K562 (cell line): Measurements from ENCODE around the gene SLC26A5. TPM values are rescaled to one million over a fixed set of nuclear protein-coding genes. Genes with fewer than 3 reads are reported as not detected.

Source experiments
- BDP1 ChIP-seq: IDR thresholded peaks from 3 replicates; pipeline ENCODE4 v1.6.1; 2011; ENCODE audit not compliant: insufficient read length, insufficient read depth
- CAMTA2 ChIP-seq: fragments of 250-450 bp; sonication (Bioruptor Pico); conservative IDR thresholded peaks from 2 replicates; pipeline ENCODE4 v1.5.1; 2022
- E2F5 ChIP-seq: sonication (generic); formaldehyde crosslinking; IDR thresholded peaks from 2 replicates; pipeline ENCODE4 v1.8.0; 2022; ENCODE audit warnings: mild to moderate bottlenecking, missing genetic modification reagents
- EWSR1 ChIP-seq: fragments of 450-650 bp; IDR thresholded peaks from 2 replicates; pipeline ENCODE4 v1.6.1; 2018; ENCODE audit warnings: borderline replicate concordance, mild to moderate bottlenecking, low read depth, moderate library complexity; ENCODE audit not compliant: partially characterized antibody
- HBP1 ChIP-seq: fragments of 450-650 bp; formaldehyde crosslinking; IDR thresholded peaks from 2 replicates; pipeline ENCODE4 v1.4.0; 2022; ENCODE audit warnings: missing genetic modification characterization
- HINFP ChIP-seq: fragments of 450-650 bp; conservative IDR thresholded peaks from 2 replicates; pipeline ENCODE4 v1.6.1; 2016; ENCODE audit warnings: missing genetic modification characterization, low read depth, mild to moderate bottlenecking, control low read depth, missing compliant biosample characterization
- NFXL1 ChIP-seq: fragments of 450-650 bp; formaldehyde crosslinking; IDR thresholded peaks from 2 replicates; pipeline ENCODE4 v1.4.0; 2021; ENCODE audit warnings: mild to moderate bottlenecking
- NKRF ChIP-seq: fragments of 450-650 bp; IDR thresholded peaks from 2 replicates; pipeline ENCODE4 v1.6.1; 2016; ENCODE audit warnings: borderline replicate concordance
- SIN3B ChIP-seq: fragments of 450-650 bp; IDR thresholded peaks from 2 replicates; pipeline ENCODE4 v1.6.1; 2017; ENCODE audit warnings: low read depth, mild to moderate bottlenecking, moderate library complexity
- SREBF2 ChIP-seq: sonication (generic); formaldehyde crosslinking; IDR thresholded peaks from 2 replicates; pipeline ENCODE4 v1.4.0; 2020; ENCODE audit warnings: mild to moderate bottlenecking, missing genetic modification reagents
- ZMIZ1 ChIP-seq, 2 experiments: fragments of 150-350 bp in 1 of 2; IDR thresholded peaks; 2 replicates each; pipeline ENCODE4 v1.6.1; 2012 to 2016; ENCODE audit warnings: low read depth in 2 of 2, low read length in 2 of 2, mild to moderate bottlenecking in 1 of 2, moderate library complexity in 1 of 2
- ZNF354B ChIP-seq: fragments of 250-450 bp; sonication (Bioruptor Pico); IDR thresholded peaks from 2 replicates; pipeline ENCODE4 v1.4.0; 2020
- ZNF592 ChIP-seq: fragments of 450-650 bp; IDR thresholded peaks from 2 replicates; pipeline ENCODE4 v1.6.1; 2017; ENCODE audit warnings: antibody characterized with exemption, mild to moderate bottlenecking
- polyA plus RNA-seq, 8 experiments: library from polyadenylated mRNA; depleted of rRNA in 4 of 8; stranded (reverse) in 5 of 8; unstranded in 3 of 8; fragments of >200 nt; fragmentation: Nextera tagmentation in 2 of 8; fragmentation: Illumina TruSeq in 1 of 8; extraction: Ambion mirVana in 2 of 8; extraction: Trizol in 1 of 8; gene quantifications; 2 replicates each; pipeline versions ENCODE4 v1.2.1 to v1.2.3, GENCODE V29; 2011 to 2014; ENCODE audit warnings: inconsistent platforms in 1 of 8, missing spikeins in 1 of 8
- total RNA-seq, 7 experiments: library from RNA; depleted of rRNA in 6 of 7; stranded (reverse); fragments of >200 nt in 6 of 7; fragmentation: Illumina TruSeq in 2 of 7; extraction: Trizol in 2 of 7; gene quantifications; 2 replicates each; pipeline versions ENCODE4 v1.2.1 to v1.2.3, GENCODE V29; 2011 to 2021; ENCODE audit warnings: low replicate concordance in 1 of 7

SLC26A5 gene
- total and polyA plus RNA-seq, 9 of the 15 experiments (the other 6 are each of a cell fraction or from before 2014, with no cell fraction given) = not detected

- no peak for TF ChIP-seq HINFP (tag)
- TF ChIP-seq EWSR1 = no peak
- TF ChIP-seq ZNF592 = peak; percentile 62
- TF ChIP-seq SREBF2 = no peak
- TF ChIP-seq NFXL1 (CRISPR knock-in tag) = no peak
- TF ChIP-seq ZMIZ1 (IDR thresholded peaks at IDR 0.05; ENCODE audit: low read depth in 2 of 2, low read length in 2 of 2) = no peak
- TF ChIP-seq ZNF354B (CRISPR knock-in tag) = no peak
- TF ChIP-seq NKRF = peak; percentile 96
- 0 out of 2 replicates have a peak, but pooled peaks have one; percentile 79 for TF ChIP-seq CAMTA2 (CRISPR knock-in tag)
- TF ChIP-seq SIN3B = peak; percentile 83
- TF ChIP-seq E2F5 (CRISPR knock-in tag) = no peak; the same call in 1 of the 2 replicates
- no peak for TF ChIP-seq BDP1
- no peak for TF ChIP-seq HBP1
These were observed 101.4 kb downstream of the SLC26A5 start, which contains the start of gene DNAJC2 (continued) for GRCh38 chr7:103344453-103345149.
